Esophagus muscularis mucosa (tissue), 4 donors: ENCODE results near the gene ENTPD5. TPM values are rescaled to one million over a fixed set of nuclear protein-coding genes. Genes with fewer than 3 reads are reported as not detected.
"Not testable (repeated sequence)": the region's sequence is repeated elsewhere in the genome, so short reads cannot be mapped to it uniquely, and the experiment has no call there.

Experiments used
- DNase-seq: peaks from one replicate; pipeline ENCODE4 v3.0.0-alpha.2; 2017; ENCODE audit errors: extremely low spot score
- H3K27ac ChIP-seq, 4 donors: fragments of 200-600 bp; sonication (generic); replicated peaks in 1 of 4; 1 replicate in 3 of 4; 2 replicates in 1 of 4; pipeline ENCODE4 v1.5.1; 2016 to 2019; ENCODE audit warnings: mild to moderate bottlenecking in 1 of 4
- H3K27me3 ChIP-seq, 4 donors: fragments of 200-600 bp; sonication (generic); one replicate each; pipeline versions ENCODE4 v1.5.1 to v1.6.0; 2016 to 2019
- H3K36me3 ChIP-seq, 4 donors: fragments of 200-600 bp; sonication (generic); one replicate each; pipeline ENCODE4 v1.5.1; 2016 to 2019
- H3K4me1 ChIP-seq, 4 donors: fragments of 200-600 bp; sonication (generic); one replicate each; pipeline ENCODE4 v1.5.1; 2016 to 2019
- H3K4me3 ChIP-seq, 4 donors: fragments of 200-600 bp; sonication (generic); 1 replicate in 2 of 4; 2 replicates in 2 of 4; pipeline ENCODE4 v1.5.1; 2016 to 2019; ENCODE audit warnings: mild to moderate bottlenecking in 4 of 4, moderate library complexity in 1 of 4
- H3K9me3 ChIP-seq, 4 donors: fragments of 200-600 bp; sonication (generic); 1 replicate in 3 of 4; 2 replicates in 1 of 4; pipeline ENCODE4 v1.5.1; 2016 to 2019
- EP300 ChIP-seq: sonication (generic); formaldehyde crosslinking; IDR thresholded peaks from one replicate; pipeline ENCODE4 v1.6.1; 2017; ENCODE audit warnings: antibody characterized with exemption
- POLR2A ChIP-seq: fragments of 450-650 bp; IDR thresholded peaks from one replicate; pipeline ENCODE4 v1.6.1; 2017; ENCODE audit warnings: antibody characterized with exemption, moderate library complexity, mild to moderate bottlenecking, low read depth
- POLR2AphosphoS5 ChIP-seq, 2 donors: sonication (generic); formaldehyde crosslinking; IDR thresholded peaks; one replicate each; pipeline ENCODE4 v1.6.1; 2017; ENCODE audit warnings: antibody characterized with exemption in 2 of 2
- WGBS: methylation state at CpG from one replicate; pipeline ENCODE4 v1.1.5; 2018; 5-methylcytosine and 5-hydroxymethylcytosine counted together
- intact Hi-C: fragments of 100-400 bp; cut with DNase I; formaldehyde crosslinking; loops from one replicate; pipeline ENCODE4 v1.15.1; 2023
- total RNA-seq, 4 donors: library from RNA; depleted of rRNA; stranded (reverse); fragments of >200 nt; gene quantifications; one replicate each; pipeline versions ENCODE4 v1.1.0 to v1.2.1, GENCODE V29; 2016
- TF ChIP-seq, protein P1 (sequence below), 3 experiments: fragments of 200-600 bp in 2 of 3; fragments of 450-650 bp in 1 of 3; sonication (generic) in 2 of 3; IDR thresholded peaks; one replicate each; pipeline ENCODE4 v1.5.1; 2017 to 2019; ENCODE audit warnings: antibody characterized with exemption in 3 of 3, mild to moderate bottlenecking in 2 of 3, moderate library complexity in 1 of 3

Gene ENTPD5
- total RNA-seq, 4 donors from 2014 or later = 5.5 to 9.6 (median 6.0) TPM

DNA sequence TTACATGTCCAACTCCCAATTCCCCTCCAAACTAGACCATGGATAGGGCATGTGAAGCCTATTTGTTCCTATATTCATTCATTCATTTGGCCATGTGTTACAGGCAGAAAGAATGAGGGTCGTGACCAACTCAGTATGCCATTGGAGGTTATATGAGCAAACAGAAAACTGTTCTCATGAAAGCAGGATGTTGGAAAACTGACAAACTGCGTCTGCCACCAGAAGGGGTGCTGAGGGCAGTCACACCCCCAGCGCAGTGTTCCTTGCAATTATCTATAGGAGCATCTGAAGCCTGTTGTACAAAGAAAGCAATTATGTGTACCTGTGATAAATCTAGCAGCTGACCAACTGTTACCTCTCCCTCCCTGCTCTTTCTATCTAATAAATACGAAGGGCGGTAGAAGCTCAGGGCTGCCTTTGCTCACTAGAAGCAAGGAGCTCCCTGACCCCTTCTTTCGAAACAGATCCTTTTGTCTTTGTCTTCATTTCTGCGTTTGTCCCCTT lies 21.1 kb downstream of the ENTPD5 start:
- H3K4me3 ChIP-seq = no peak overlapping the region
- no peaks in the 10 kb centered on the region for H3K9me3 ChIP-seq
- intact Hi-C loops = no loop called here
- H3K27ac ChIP-seq = no peak overlapping the region
- no peaks in the 10 kb centered on the region for H3K27me3 ChIP-seq
- H3K4me1 ChIP-seq = no peaks in the 10 kb centered on the region
- TF ChIP-seq POLR2A (no peak), EP300 (no peak), POLR2AphosphoS5 (IDR thresholded peaks at IDR 0.05) (no peak)
- TF ChIP-seq, protein P1, sequence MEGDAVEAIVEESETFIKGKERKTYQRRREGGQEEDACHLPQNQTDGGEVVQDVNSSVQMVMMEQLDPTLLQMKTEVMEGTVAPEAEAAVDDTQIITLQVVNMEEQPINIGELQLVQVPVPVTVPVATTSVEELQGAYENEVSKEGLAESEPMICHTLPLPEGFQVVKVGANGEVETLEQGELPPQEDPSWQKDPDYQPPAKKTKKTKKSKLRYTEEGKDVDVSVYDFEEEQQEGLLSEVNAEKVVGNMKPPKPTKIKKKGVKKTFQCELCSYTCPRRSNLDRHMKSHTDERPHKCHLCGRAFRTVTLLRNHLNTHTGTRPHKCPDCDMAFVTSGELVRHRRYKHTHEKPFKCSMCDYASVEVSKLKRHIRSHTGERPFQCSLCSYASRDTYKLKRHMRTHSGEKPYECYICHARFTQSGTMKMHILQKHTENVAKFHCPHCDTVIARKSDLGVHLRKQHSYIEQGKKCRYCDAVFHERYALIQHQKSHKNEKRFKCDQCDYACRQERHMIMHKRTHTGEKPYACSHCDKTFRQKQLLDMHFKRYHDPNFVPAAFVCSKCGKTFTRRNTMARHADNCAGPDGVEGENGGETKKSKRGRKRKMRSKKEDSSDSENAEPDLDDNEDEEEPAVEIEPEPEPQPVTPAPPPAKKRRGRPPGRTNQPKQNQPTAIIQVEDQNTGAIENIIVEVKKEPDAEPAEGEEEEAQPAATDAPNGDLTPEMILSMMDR (IDR thresholded peaks at IDR 0.05) = no peak
- DNase-seq = no peak
- WGBS = 95% methylated on average over 7 of the region's 7 CpGs
- peaks cover 0 to 21% (median 10%) of the 10 kb centered on the region in 4 donors for H3K36me3 ChIP-seq

DNA sequence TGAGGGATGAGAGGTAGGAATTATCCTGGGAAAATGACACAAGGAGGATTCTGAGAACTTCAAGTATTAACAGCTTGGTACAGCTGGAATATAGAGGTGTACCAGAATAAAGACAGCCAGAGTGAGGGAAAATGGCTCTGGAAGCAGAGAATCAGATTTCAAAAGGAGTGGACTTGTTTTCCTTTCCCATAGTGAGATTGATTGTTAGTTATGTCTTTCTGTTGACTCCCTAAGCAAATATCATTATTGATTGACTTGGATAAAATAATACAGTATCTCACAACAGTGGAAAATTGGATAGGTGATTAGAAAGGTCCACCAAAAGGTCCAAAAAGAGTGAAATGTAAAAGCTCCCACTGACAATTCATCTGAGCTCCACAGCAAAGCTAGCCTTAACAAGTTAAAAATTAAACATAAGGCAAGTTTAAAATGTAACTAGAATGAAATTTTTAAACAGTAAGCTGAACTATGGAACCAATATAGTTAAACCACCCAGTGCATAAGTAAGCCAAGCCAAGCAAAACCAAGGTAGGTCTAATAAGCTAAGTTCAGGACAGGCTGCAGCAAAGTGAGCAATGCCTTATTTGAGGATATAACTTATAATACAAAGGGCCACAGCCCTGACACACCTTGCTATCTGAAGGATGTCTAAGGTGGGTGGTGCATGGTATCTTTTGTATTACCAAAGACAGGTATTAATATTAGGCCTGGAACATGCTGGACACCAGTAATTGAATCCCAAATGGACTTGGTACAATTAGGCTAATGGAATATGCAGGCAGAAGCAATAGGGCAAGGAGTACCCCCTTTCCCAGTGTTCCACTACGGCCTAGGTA lies 21.8 kb downstream of the ENTPD5 start:
- TF ChIP-seq, protein P1 (IDR thresholded peaks at IDR 0.05) = no peak
- TF ChIP-seq POLR2A = no peak
- TF ChIP-seq POLR2AphosphoS5 (IDR thresholded peaks at IDR 0.05) = no peak
- TF ChIP-seq EP300 = no peak
- no peak overlapping the region for H3K27ac ChIP-seq
- no peaks in the 10 kb centered on the region for H3K27me3 ChIP-seq
- 100% methylated on average over 1 of the region's 1 CpG for WGBS
- no peak overlapping the region for H3K4me3 ChIP-seq
- DNase-seq = no peak
- intact Hi-C loops = no loop called here
- peaks cover 0 to 20% (median 10%) of the 10 kb centered on the region in 4 donors for H3K36me3 ChIP-seq
- H3K4me1 ChIP-seq = no peaks in the 10 kb centered on the region
- H3K9me3 ChIP-seq = no peaks in the 10 kb centered on the region

DNA sequence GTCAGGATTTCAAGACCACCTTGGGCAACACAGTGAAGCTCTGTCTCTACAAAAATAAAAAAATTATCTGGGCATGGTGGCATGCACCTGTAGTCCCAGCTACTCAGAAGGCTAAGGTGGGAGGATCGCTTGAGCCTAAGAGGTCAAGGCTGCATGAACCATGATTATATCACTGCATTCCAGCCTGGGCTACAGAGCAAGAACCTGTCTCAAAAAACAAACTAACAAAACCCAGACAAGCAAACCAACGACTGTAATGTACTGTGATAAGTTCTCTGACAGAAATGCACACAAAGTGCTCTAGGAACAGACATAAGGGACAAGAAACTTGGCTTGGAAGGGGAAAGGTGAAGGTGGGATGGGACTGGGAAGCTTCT lies 22.4 kb downstream of the ENTPD5 start:
- Histone ChIP-seq H3K27ac (no peak overlapping the region), H3K4me3 (no peak overlapping the region)
- intact Hi-C loops = no loop called here

DNA sequence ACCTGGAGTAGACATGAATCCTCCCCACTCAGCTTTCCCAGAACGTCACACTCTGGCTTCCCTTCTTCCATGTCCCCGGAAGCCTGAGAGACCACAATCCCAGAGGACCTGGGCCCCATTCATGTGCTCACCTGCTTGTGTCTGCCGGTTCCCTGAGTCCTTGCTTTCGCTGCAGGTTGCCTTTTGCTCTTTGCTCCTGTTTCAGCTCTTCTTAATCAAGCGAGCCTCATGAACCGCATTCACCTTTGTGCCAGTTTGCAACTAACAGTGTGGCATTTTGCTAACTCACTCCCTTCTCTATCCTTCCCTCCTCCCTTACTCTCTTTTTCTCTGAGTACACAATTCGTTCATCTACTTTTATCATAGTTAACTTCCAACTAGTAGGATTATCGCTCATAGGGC lies 23.1 kb downstream of the ENTPD5 start:
- Histone ChIP-seq H3K27me3 (no peaks in the 10 kb centered on the region), H3K27ac (no peak overlapping the region), H3K4me1 (no peaks in the 10 kb centered on the region), H3K4me3 (no peak overlapping the region), H3K36me3 (peaks cover 0 to 20% (median 10%) of the 10 kb centered on the region in 4 donors), H3K9me3 (no peaks in the 10 kb centered on the region)
- intact Hi-C loops = no loop called here
- no peak for DNase-seq
- TF ChIP-seq, protein P1 (IDR thresholded peaks at IDR 0.05) = no peak
- TF ChIP-seq POLR2AphosphoS5 (IDR thresholded peaks at IDR 0.05) (no peak), POLR2A (no peak), EP300 (no peak)
- WGBS = 91% methylated on average over 8 of the region's 8 CpGs

More for the DNA sequence above, 22.4 kb downstream of the ENTPD5 start:
- H3K27me3 ChIP-seq = no peaks in the 10 kb centered on the region
- 61% methylated on average over 2 of the region's 2 CpGs for WGBS
- no peak for DNase-seq
- H3K36me3 ChIP-seq = peaks cover 0 to 20% (median 10%) of the 10 kb centered on the region in 4 donors
- TF ChIP-seq, protein P1 (IDR thresholded peaks at IDR 0.05) = no peak
- no peak for TF ChIP-seq POLR2AphosphoS5 (IDR thresholded peaks at IDR 0.05)
- no peak for TF ChIP-seq POLR2A
- no peak for TF ChIP-seq EP300
- H3K4me1 ChIP-seq = no peaks in the 10 kb centered on the region
- no peaks in the 10 kb centered on the region for H3K9me3 ChIP-seq

DNA sequence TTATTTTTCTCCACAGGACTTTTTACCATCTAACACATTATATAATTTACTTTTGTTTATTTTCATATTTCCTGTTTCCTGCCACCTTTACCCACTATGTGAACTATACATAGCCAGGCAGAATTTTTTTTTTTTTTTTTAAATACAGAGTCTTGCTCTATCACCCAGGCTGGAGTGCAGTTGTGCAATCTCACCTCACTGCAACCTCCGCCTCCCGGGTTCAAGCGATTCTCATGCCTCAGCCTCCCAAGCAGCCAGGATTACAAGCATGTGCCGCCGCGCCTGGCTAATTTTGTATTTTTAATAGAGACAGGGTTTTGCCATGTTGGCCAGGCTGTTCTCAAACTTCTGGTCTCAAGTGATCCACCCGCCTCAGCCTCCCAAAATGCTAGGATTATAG lies 24.2 kb downstream of the ENTPD5 start:
- H3K36me3 ChIP-seq = peaks cover 0 to 20% (median 10%) of the 10 kb centered on the region in 4 donors
- intact Hi-C loops, H3K27ac ChIP-seq, H3K4me3 ChIP-seq, H3K9me3 ChIP-seq, H3K4me1 ChIP-seq, DNase-seq, H3K27me3 ChIP-seq: not testable (repeated sequence)
- 95% methylated on average over 7 of the region's 7 CpGs for WGBS
